Fibroblast of the aortic adventitia (primary cell): ENCODE results near the gene BID. TPM values are rescaled to one million over a fixed set of nuclear protein-coding genes. Genes with fewer than 3 reads are reported as not detected.

Source experiments
- DNase-seq: peaks from one replicate; pipeline ENCODE4 v3.0.0-alpha.2; 2010; ENCODE audit warnings: low read depth
- H3K4me3 ChIP-seq: 2 replicates; pipeline ENCODE4 v1.5.1; 2011; ENCODE audit warnings: low read depth, mild to moderate bottlenecking, control low read depth, low read length, moderate library complexity
- CTCF ChIP-seq: IDR thresholded peaks from 2 replicates; pipeline ENCODE4 v1.5.1; 2011; ENCODE audit warnings: mild to moderate bottlenecking, low read length, control low read depth, inconsistent platforms; ENCODE audit not compliant: insufficient read depth
- total RNA-seq: library from RNA; depleted of rRNA; stranded (reverse); fragments of >200 nt; gene quantifications from 2 replicates; pipeline ENCODE4 v1.2.3, GENCODE V29; 2012; ENCODE audit warnings: low replicate concordance

BID gene
- 5.7 TPM in 2 replicates for total RNA-seq

- TF ChIP-seq CTCF = no peak
- peak within 1 kb of the TSS; percentile 66 for H3K4me3 ChIP-seq
- DNase-seq = no peak
These were observed at the start of gene BID for GRCh38 chr22:17774206-17774925. Gene BID (minus strand): TSS chr22:17774469. CDS start chr22:17750116, 24,353 bp downstream.

- no peak for DNase-seq
- no peak overlapping the region for H3K4me3 ChIP-seq
These were observed 49.7 kb upstream of the BID start for GRCh38 chr22:17823964-17824363.

GRCh38 chr22:17823226-17823625 is 49.0 kb upstream of the BID start:
- DNase-seq = no peak
- no peak overlapping the region for H3K4me3 ChIP-seq
- no peak for TF ChIP-seq CTCF

More at GRCh38 chr22:17823964-17824363, 49.7 kb upstream of the BID start:
- TF ChIP-seq CTCF = no peak

GRCh38 chr22:17822087-17822486 is 47.8 kb upstream of the BID start:
- DNase-seq = no peak
- H3K4me3 ChIP-seq = no peak overlapping the region
- TF ChIP-seq CTCF = no peak

GRCh38 chr22:17820879-17821439 is 46.7 kb upstream of the BID start:
- no peak for DNase-seq
- TF ChIP-seq CTCF = no peak
- H3K4me3 ChIP-seq = no peak overlapping the region

- no peak for TF ChIP-seq CTCF
- no peak for DNase-seq
These were observed 44.4 kb upstream of the BID start for GRCh38 chr22:17818649-17819048.

More at GRCh38 chr22:17818649-17819048, 44.4 kb upstream of the BID start:
- no peak overlapping the region for H3K4me3 ChIP-seq
